Stimulated activated CD8-positive, alpha-beta memory T cell treated with anti-CD3 and anti-CD28 coated beads, Interleukin-7, amount 100 ng/mL, for 48 hours (primary cell): ENCODE results near the gene PPP1R17.

ENCODE experiments used
- DNase-seq, 2 donors: peaks; one replicate each; pipeline ENCODE4 v3.0.0-alpha.2; 2020; ENCODE audit warnings: low read depth in 1 of 2; ENCODE audit errors: extremely low read depth in 1 of 2

Gene PPP1R17

GRCh38 chr7:31695859-31696614, 9.0 kb downstream of the PPP1R17 start:
- no peak for DNase-seq

- no peak for DNase-seq
These were observed 12.0 kb downstream of the PPP1R17 start for GRCh38 chr7:31699050-31699449.

- DNase-seq: no peak
These were observed 15.3 kb downstream of the PPP1R17 start for GRCh38 chr7:31702354-31702753.

- no peak for DNase-seq
These were observed 18.4 kb downstream of the PPP1R17 start for GRCh38 chr7:31705377-31705776.

GRCh38 chr7:31707089-31707488, 20.1 kb downstream of the PPP1R17 start:
- DNase-seq: no peak

GRCh38 chr7:31710171-31710570, 23.2 kb downstream of the PPP1R17 start:
- DNase-seq: no peak

- DNase-seq: no peak
These were observed 29.3 kb downstream of the PPP1R17 start for GRCh38 chr7:31716355-31716754.

GRCh38 chr7:31720366-31720765, 33.4 kb downstream of the PPP1R17 start:
- DNase-seq: no peak

GRCh38 chr7:31724696-31725095, 37.7 kb downstream of the PPP1R17 start:
- no peak for DNase-seq

- no peak for DNase-seq
These were observed 42.3 kb downstream of the PPP1R17 start for GRCh38 chr7:31729195-31729804.

- DNase-seq: no peak
These were observed 47.4 kb downstream of the PPP1R17 start for GRCh38 chr7:31734456-31734855.

- no peak for DNase-seq
These were observed 49.3 kb downstream of the PPP1R17 start for GRCh38 chr7:31735991-31736982.

GRCh38 chr7:31741852-31742251, 54.8 kb downstream of the PPP1R17 start:
- DNase-seq: no peak

GRCh38 chr7:31744294-31744874, 57.4 kb downstream of the PPP1R17 start:
- peak in 1 of 2 donors; percentile 25 for DNase-seq

GRCh38 chr7:31747553-31747952, 60.5 kb downstream of the PPP1R17 start:
- no peak for DNase-seq

GRCh38 chr7:31748084-31748483, 61.1 kb downstream of the PPP1R17 start:
- DNase-seq: no peak

GRCh38 chr7:31751726-31752125, 64.7 kb downstream of the PPP1R17 start:
- no peak for DNase-seq
